ENCODE data around the gene GUCA2A.

The GUCA2A gene

DNA sequence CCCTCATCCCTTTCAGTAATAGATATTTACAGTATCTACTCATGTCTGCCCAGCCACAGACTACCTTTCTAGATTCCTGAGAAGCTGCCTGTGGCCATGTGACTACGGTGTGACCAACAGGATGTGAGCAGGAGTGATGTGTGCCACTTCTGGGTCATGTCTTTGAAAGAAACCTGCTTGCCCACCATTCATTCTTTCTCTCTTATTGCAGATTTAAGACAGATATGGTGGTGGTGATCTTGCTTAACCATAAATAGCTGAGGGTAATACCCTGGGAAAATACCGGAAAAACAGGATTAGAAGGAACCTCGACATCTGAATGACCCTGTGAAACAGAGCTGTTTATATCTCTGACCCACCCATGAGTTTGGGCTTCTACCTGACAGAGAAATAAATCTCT is 41.6 kb upstream of the GUCA2A start:
- peaks cover 9% of the 10 kb centered on the region for H3K36me3 ChIP-seq
- no peak overlapping the region for H3K27ac ChIP-seq
- no peaks in the 10 kb centered on the region for H3K9me3 ChIP-seq
- H3K27me3 ChIP-seq: no peaks in the 10 kb centered on the region
- H3K4me3 ChIP-seq (ENCODE audit: low read depth in 1 of 2, low read length in 1 of 2): no peak overlapping the region
- TF ChIP-seq, protein P1, sequence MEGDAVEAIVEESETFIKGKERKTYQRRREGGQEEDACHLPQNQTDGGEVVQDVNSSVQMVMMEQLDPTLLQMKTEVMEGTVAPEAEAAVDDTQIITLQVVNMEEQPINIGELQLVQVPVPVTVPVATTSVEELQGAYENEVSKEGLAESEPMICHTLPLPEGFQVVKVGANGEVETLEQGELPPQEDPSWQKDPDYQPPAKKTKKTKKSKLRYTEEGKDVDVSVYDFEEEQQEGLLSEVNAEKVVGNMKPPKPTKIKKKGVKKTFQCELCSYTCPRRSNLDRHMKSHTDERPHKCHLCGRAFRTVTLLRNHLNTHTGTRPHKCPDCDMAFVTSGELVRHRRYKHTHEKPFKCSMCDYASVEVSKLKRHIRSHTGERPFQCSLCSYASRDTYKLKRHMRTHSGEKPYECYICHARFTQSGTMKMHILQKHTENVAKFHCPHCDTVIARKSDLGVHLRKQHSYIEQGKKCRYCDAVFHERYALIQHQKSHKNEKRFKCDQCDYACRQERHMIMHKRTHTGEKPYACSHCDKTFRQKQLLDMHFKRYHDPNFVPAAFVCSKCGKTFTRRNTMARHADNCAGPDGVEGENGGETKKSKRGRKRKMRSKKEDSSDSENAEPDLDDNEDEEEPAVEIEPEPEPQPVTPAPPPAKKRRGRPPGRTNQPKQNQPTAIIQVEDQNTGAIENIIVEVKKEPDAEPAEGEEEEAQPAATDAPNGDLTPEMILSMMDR (IDR thresholded peaks at IDR 0.05): no peak
- H3K4me1 ChIP-seq (ENCODE audit: control insufficient read depth in 1 of 2, insufficient read depth in 1 of 2, low read depth in 1 of 2, low read length in 1 of 2): no peaks in the 10 kb centered on the region

- Histone ChIP-seq H3K4me1 (ENCODE audit: control insufficient read depth in 1 of 2, insufficient read depth in 1 of 2, low read depth in 1 of 2, low read length in 1 of 2) (no peaks in the 10 kb centered on the region), H3K4me3 (ENCODE audit: low read depth in 1 of 2, low read length in 1 of 2) (no peak overlapping the region), H3K27ac (no peak overlapping the region), H3K27me3 (no peaks in the 10 kb centered on the region), H3K9me3 (no peaks in the 10 kb centered on the region), H3K36me3 (peaks cover 18% of the 10 kb centered on the region)
- TF ChIP-seq, protein P1 (IDR thresholded peaks at IDR 0.05): no peak
Measured at GRCh38 chr1:42201986-42202385, 37.4 kb upstream of the GUCA2A start.

DNA sequence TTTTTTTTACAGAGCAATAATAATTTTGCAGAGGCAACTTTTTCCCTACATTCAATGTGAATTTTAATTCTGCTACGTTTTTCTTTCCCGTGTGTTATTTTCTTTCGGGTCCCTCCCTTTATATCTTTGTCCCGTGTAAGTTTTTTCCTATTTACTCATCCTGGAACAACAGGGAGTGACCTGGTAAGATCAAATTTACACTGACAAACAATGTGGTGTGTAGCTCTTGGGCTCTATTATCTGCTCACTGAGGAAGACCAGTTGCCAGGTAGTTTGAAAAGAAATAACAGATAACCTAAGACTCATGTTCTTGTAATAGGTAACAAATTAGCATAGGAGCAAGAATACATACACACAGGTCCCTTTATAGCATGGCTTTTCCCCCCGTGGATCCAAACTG is 33.7 kb upstream of the GUCA2A start:
- Histone ChIP-seq H3K9me3 (no peaks in the 10 kb centered on the region), H3K27me3 (no peaks in the 10 kb centered on the region), H3K36me3 (peaks cover 47% of the 10 kb centered on the region), H3K4me3 (ENCODE audit: low read depth in 1 of 2, low read length in 1 of 2) (no peak overlapping the region), H3K27ac (no peak overlapping the region), H3K4me1 (ENCODE audit: control insufficient read depth in 1 of 2, insufficient read depth in 1 of 2, low read depth in 1 of 2, low read length in 1 of 2) (no peaks in the 10 kb centered on the region)
- TF ChIP-seq, protein P1 (IDR thresholded peaks at IDR 0.05): no peak

- TF ChIP-seq, protein P1 (IDR thresholded peaks at IDR 0.05): no peak
- H3K9me3 ChIP-seq: peaks cover 3% of the 10 kb centered on the region
Measured at GRCh38 chr1:42195841-42196240, 31.3 kb upstream of the GUCA2A start.

DNA sequence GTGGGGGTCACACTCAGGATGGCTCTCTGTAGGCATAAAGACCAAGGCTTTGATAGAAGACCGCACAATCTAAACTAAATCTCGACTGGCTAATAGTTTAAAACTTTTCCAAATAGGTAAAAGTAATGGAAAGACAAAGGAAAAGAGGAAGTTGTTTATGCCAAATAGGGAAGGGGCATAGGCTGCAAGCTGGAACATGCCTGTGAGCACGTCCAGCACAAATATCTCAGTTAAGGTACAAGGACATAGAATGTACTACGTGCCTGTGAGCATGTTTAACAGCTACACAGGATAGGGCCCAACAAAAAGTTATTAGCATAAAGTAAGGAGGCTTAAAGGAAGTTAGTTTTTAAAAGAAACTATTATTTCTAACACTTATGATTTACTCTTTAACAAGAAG is 27.6 kb upstream of the GUCA2A start:
- H3K36me3 ChIP-seq: peaks cover 68% of the 10 kb centered on the region
- no peaks in the 10 kb centered on the region for H3K4me1 ChIP-seq (ENCODE audit: control insufficient read depth in 1 of 2, insufficient read depth in 1 of 2, low read depth in 1 of 2, low read length in 1 of 2)
- TF ChIP-seq, protein P1 (IDR thresholded peaks at IDR 0.05): no peak
- H3K4me3 ChIP-seq (ENCODE audit: low read depth in 1 of 2, low read length in 1 of 2): no peak overlapping the region
- no peaks in the 10 kb centered on the region for H3K27me3 ChIP-seq
- peaks cover 3% of the 10 kb centered on the region for H3K9me3 ChIP-seq
- no peak overlapping the region for H3K27ac ChIP-seq

More at GRCh38 chr1:42195841-42196240, 31.3 kb upstream of the GUCA2A start:
- no peaks in the 10 kb centered on the region for H3K4me1 ChIP-seq (ENCODE audit: control insufficient read depth in 1 of 2, insufficient read depth in 1 of 2, low read depth in 1 of 2, low read length in 1 of 2)
- no peak overlapping the region for H3K4me3 ChIP-seq (ENCODE audit: low read depth in 1 of 2, low read length in 1 of 2)
- no peaks in the 10 kb centered on the region for H3K27me3 ChIP-seq
- no peak overlapping the region for H3K27ac ChIP-seq
- H3K36me3 ChIP-seq: peaks cover 54% of the 10 kb centered on the region

DNA sequence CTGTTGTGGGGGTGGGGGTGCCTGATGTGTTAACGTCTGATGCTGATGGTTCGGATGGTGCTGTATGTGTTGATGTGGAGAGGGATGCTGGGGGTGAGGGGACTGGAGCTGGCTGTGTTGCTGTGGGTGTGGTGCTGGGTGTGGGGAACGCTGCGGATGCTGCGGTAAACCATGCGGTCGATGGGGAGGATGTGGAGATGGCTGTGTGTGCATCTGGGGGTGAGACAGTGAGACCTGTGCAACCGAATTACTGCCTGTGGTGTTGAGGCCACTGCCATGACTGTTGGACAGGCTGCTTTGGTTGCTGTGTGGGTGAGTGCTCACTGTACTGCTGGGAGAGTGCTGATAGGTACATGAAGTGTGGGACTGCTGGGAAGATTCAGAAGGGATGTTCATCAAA is 26.8 kb upstream of the GUCA2A start:
- no peak overlapping the region for H3K27ac ChIP-seq
- H3K9me3 ChIP-seq: peaks cover 3% of the 10 kb centered on the region
- H3K36me3 ChIP-seq: peaks cover 68% of the 10 kb centered on the region
- no peak overlapping the region for H3K4me3 ChIP-seq (ENCODE audit: low read depth in 1 of 2, low read length in 1 of 2)
- no peaks in the 10 kb centered on the region for H3K27me3 ChIP-seq
- H3K4me1 ChIP-seq (ENCODE audit: control insufficient read depth in 1 of 2, insufficient read depth in 1 of 2, low read depth in 1 of 2, low read length in 1 of 2): no peaks in the 10 kb centered on the region
- TF ChIP-seq, protein P1 (IDR thresholded peaks at IDR 0.05): no peak
